Nephron (organoid): ENCODE measurements around the gene NPTX1.

ENCODE experiments used
- H3K27ac Mint-ChIP-seq, 3 experiments: 2 replicates each; pipeline ENCODE4 v1.8.0; 2020; ENCODE audit warnings: mixed read lengths in 3 of 3, mild to moderate bottlenecking in 2 of 3, moderate library complexity in 1 of 3
- H3K27me3 Mint-ChIP-seq: 2 replicates; pipeline ENCODE4 v1.8.0; 2021; ENCODE audit warnings: low read depth, mild to moderate bottlenecking, moderate library complexity, mixed read lengths
- H3K36me3 Mint-ChIP-seq: 2 replicates; pipeline ENCODE4 v1.8.0; 2020; ENCODE audit warnings: low read depth, mixed read lengths
- H3K4me1 Mint-ChIP-seq: 2 replicates; pipeline ENCODE4 v1.8.0; 2020; ENCODE audit warnings: mixed read lengths
- H3K4me3 Mint-ChIP-seq, 3 experiments: 2 replicates each; pipeline ENCODE4 v1.8.0; 2020; ENCODE audit warnings: mild to moderate bottlenecking in 3 of 3, mixed read lengths in 3 of 3, moderate library complexity in 2 of 3
- H3K9me3 Mint-ChIP-seq: 2 replicates; pipeline ENCODE4 v1.8.0; 2020; ENCODE audit warnings: mixed read lengths
- TF ChIP-seq, protein P1 (sequence below), 3 experiments: fragments of 200-600 bp; sonication (generic); IDR thresholded peaks; one replicate each; pipeline ENCODE4 v1.5.0; 2021; ENCODE audit warnings: antibody characterized with exemption in 3 of 3; ENCODE audit not compliant: unreplicated experiment in 3 of 3

NPTX1 gene

DNA sequence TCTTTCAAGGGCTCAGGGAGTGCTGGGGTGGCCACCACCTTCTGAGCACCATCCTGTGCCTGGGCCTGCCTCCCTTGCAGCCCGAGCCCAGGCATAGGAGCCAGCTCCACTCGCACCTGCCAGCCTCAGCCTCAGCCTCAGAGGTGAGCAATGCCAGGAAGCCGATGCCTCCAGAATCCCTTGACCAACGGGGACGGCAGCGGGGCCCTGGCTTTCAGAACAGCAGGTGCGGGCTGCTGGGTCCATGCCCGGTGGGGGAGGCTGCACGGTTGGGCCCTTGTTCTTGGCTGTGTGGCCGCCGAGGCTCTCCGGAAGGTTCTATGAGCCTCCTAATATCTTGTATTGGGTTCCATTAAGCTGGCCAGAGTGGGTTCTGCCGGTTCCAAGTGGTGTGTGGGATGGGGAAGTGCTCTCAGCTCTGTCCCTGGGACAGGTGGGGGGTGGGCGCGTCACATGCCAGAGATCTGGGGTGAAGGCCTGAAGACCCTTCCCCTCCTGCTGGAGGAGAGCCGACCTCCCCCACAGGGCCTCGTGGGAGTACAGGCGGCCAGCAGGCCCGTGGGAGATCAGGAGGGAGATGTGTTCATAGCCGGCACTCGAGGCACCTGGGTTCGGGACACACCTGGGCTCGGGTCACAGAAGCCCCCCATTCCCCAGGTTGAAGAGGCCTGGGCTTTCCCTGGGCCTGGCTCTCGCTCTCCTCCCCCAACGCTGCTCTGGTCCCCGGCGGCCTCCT is 27.0 kb downstream of the NPTX1 start:
- Mint-ChIP-seq H3K27ac (no peak overlapping the region), H3K36me3 (no peaks in the 10 kb centered on the region), H3K4me1 (peaks cover 12% of the 10 kb centered on the region), H3K9me3 (no peaks in the 10 kb centered on the region), H3K27me3 (peaks cover 4% of the 10 kb centered on the region), H3K4me3 (no peak overlapping the region)
- TF ChIP-seq, protein P1, sequence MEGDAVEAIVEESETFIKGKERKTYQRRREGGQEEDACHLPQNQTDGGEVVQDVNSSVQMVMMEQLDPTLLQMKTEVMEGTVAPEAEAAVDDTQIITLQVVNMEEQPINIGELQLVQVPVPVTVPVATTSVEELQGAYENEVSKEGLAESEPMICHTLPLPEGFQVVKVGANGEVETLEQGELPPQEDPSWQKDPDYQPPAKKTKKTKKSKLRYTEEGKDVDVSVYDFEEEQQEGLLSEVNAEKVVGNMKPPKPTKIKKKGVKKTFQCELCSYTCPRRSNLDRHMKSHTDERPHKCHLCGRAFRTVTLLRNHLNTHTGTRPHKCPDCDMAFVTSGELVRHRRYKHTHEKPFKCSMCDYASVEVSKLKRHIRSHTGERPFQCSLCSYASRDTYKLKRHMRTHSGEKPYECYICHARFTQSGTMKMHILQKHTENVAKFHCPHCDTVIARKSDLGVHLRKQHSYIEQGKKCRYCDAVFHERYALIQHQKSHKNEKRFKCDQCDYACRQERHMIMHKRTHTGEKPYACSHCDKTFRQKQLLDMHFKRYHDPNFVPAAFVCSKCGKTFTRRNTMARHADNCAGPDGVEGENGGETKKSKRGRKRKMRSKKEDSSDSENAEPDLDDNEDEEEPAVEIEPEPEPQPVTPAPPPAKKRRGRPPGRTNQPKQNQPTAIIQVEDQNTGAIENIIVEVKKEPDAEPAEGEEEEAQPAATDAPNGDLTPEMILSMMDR (IDR thresholded peaks at IDR 0.05; ENCODE audit: unreplicated experiment in 3 of 3), result no peak

DNA sequence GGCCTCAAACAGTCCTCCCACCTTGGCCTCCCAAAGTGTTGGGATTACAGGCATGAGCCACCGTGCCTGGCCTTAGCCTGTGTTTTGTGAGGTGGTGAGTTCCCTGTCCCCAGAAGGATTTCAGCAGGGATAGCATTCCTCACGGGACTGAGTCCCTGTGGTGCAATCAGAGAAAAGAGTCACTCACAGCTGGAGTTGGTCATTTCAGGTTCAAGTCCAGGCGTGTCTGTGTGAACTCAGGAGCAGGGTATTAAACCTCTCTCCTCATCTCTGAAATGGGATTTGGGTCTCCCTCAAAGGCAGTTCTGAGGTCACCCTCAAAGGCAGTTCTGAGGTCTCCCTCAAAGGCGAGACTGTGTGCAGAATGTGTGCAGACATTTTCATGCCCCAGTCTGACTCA is 28.6 kb downstream of the NPTX1 start:
- H3K4me1 Mint-ChIP-seq, result peaks cover 4% of the 10 kb centered on the region
- H3K36me3 Mint-ChIP-seq, result no peaks in the 10 kb centered on the region
- no peak overlapping the region for H3K27ac Mint-ChIP-seq
- H3K9me3 Mint-ChIP-seq, result no peaks in the 10 kb centered on the region
- TF ChIP-seq, protein P1 (IDR thresholded peaks at IDR 0.05; ENCODE audit: unreplicated experiment in 3 of 3), result no peak
- peaks cover 18% of the 10 kb centered on the region for H3K27me3 Mint-ChIP-seq
- H3K4me3 Mint-ChIP-seq, result no peak overlapping the region

DNA sequence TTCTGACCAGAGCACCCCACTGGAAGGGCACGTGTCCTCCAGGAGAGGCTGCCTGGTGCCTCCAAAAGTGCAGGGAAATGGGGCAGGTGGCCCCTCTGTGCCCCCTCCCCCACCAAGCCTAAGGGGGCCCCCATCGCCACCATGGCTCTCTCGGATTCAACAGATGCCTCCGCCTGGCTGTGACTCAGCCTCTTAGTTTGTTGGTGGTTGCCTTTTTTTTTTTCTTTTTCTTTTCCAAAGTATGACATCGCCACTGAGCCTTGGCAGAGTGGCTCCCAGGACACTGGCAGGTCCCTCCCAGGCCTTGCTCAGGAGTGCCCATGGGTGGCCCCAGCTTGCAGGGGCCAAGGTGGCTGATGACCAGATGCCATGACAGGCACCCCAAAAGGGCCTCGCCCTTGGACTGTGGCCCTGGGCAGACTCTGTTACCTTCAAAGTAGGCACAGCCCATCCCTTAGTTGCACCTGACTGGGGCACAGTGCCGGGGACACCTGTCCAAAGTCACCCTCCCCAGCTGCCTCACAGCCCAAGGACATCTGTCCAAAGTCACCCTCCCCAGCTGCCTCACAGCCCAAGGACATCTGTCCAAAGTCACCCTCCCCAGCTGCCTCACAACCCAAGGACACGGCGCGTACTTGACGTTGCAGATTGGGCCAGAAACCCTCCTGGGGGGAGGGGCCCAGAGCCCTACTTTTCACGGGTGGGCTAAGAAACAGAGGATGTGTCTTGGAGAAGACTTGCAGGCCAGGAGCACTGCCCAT is 29.6 kb downstream of the NPTX1 start:
- Mint-ChIP-seq H3K9me3 (no peaks in the 10 kb centered on the region), H3K27me3 (peaks cover 28% of the 10 kb centered on the region)

DNA sequence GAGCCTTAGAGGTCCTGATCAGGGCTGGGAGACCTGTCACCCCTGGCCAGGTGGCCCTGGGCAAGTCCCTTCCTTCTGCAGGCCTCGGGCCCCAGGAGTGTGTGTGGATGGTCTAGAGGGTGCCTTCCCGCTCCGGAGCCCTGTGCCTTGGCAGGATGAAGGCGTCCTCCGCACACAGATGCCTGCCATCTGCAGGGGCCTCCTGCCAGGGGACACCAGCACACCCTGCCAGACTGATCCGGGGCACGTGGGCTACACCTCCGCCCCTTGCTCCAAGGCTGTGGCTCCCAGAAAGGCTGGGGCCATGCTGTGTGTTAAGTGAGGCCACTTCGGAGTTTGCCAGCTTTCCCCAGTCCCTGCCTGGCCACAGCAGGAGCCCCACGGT is 30.7 kb downstream of the NPTX1 start:
- H3K27me3 Mint-ChIP-seq, result peaks cover 34% of the 10 kb centered on the region
- H3K27ac Mint-ChIP-seq, result no peak overlapping the region
- H3K4me3 Mint-ChIP-seq, result no peak overlapping the region
- peaks cover 4% of the 10 kb centered on the region for H3K4me1 Mint-ChIP-seq
- no peaks in the 10 kb centered on the region for H3K36me3 Mint-ChIP-seq
- no peaks in the 10 kb centered on the region for H3K9me3 Mint-ChIP-seq
- TF ChIP-seq, protein P1 (IDR thresholded peaks at IDR 0.05; ENCODE audit: unreplicated experiment in 3 of 3), result no peak

More for the DNA sequence above, 29.6 kb downstream of the NPTX1 start:
- Mint-ChIP-seq H3K4me3 (no peak overlapping the region), H3K4me1 (peaks cover 4% of the 10 kb centered on the region), H3K36me3 (no peaks in the 10 kb centered on the region), H3K27ac (no peak overlapping the region)
- TF ChIP-seq, protein P1 (IDR thresholded peaks at IDR 0.05; ENCODE audit: unreplicated experiment in 3 of 3), result no peak

GRCh38 chr17:80445007-80445725 is 31.2 kb downstream of the NPTX1 start:
- no peaks in the 10 kb centered on the region for H3K4me1 Mint-ChIP-seq
- TF ChIP-seq, protein P1 (IDR thresholded peaks at IDR 0.05; ENCODE audit: unreplicated experiment in 3 of 3), result no peak
- H3K9me3 Mint-ChIP-seq, result no peaks in the 10 kb centered on the region
- H3K4me3 Mint-ChIP-seq, result no peak overlapping the region
- no peak overlapping the region for H3K27ac Mint-ChIP-seq
- no peaks in the 10 kb centered on the region for H3K36me3 Mint-ChIP-seq
- H3K27me3 Mint-ChIP-seq, result peaks cover 31% of the 10 kb centered on the region
